Fibroblast of the aortic adventitia (primary cell): ENCODE data around the gene NTSR2. TPM values are rescaled to one million over a fixed set of nuclear protein-coding genes. Genes with fewer than 3 reads are reported as not detected.

Experiments used
- DNase-seq: peaks from one replicate; pipeline ENCODE4 v3.0.0-alpha.2; 2010; ENCODE audit warnings: low read depth
- H3K4me3 ChIP-seq: 2 replicates; pipeline ENCODE4 v1.5.1; 2011; ENCODE audit warnings: low read depth, mild to moderate bottlenecking, control low read depth, low read length, moderate library complexity
- total RNA-seq: library from RNA; depleted of rRNA; stranded (reverse); fragments of >200 nt; gene quantifications from 2 replicates; pipeline ENCODE4 v1.2.3, GENCODE V29; 2012; ENCODE audit warnings: low replicate concordance
- TF ChIP-seq, protein P1 (sequence below): IDR thresholded peaks from 2 replicates; pipeline ENCODE4 v1.5.1; 2011; ENCODE audit warnings: mild to moderate bottlenecking, low read length, control low read depth, inconsistent platforms; ENCODE audit not compliant: insufficient read depth

Gene NTSR2
- total RNA-seq, 1 donor = not detected

GRCh38 chr2:11621410-11621809 is 48.6 kb downstream of the NTSR2 start:
- TF ChIP-seq, protein P1, sequence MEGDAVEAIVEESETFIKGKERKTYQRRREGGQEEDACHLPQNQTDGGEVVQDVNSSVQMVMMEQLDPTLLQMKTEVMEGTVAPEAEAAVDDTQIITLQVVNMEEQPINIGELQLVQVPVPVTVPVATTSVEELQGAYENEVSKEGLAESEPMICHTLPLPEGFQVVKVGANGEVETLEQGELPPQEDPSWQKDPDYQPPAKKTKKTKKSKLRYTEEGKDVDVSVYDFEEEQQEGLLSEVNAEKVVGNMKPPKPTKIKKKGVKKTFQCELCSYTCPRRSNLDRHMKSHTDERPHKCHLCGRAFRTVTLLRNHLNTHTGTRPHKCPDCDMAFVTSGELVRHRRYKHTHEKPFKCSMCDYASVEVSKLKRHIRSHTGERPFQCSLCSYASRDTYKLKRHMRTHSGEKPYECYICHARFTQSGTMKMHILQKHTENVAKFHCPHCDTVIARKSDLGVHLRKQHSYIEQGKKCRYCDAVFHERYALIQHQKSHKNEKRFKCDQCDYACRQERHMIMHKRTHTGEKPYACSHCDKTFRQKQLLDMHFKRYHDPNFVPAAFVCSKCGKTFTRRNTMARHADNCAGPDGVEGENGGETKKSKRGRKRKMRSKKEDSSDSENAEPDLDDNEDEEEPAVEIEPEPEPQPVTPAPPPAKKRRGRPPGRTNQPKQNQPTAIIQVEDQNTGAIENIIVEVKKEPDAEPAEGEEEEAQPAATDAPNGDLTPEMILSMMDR = no peak
- no peak for DNase-seq
- H3K4me3 ChIP-seq = no peak overlapping the region

DNA sequence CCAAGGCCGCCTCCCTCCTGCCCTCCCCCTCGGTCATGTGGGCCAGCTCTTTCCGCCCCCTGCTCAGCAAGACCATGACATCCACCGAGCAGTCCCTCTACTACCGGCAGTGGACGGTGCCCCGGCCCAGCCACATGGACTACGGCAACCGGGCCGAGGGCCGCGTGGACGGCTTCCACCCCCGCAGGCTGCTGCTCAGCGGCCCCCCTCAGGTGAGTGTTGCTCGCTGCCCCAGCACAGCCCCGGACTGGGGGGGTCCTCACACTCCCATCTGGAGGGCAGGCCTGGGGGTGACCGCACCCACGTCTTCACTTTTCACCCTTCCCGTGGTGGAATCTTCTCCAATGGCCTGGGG is 51.3 kb downstream of the NTSR2 start:
- TF ChIP-seq, protein P1 = no peak
- H3K4me3 ChIP-seq = no peak overlapping the region
- DNase-seq = no peak

- no peak for DNase-seq
- no peak overlapping the region for H3K4me3 ChIP-seq
- TF ChIP-seq, protein P1 = no peak
These were observed 51.8 kb downstream of the NTSR2 start for GRCh38 chr2:11617984-11618707.

GRCh38 chr2:11617527-11617926 is 52.5 kb downstream of the NTSR2 start:
- no peak for DNase-seq
- TF ChIP-seq, protein P1 = no peak
- no peak overlapping the region for H3K4me3 ChIP-seq

GRCh38 chr2:11616851-11617415 is 53.1 kb downstream of the NTSR2 start:
- DNase-seq = no peak
- TF ChIP-seq, protein P1 = no peak
- no peak overlapping the region for H3K4me3 ChIP-seq

DNA sequence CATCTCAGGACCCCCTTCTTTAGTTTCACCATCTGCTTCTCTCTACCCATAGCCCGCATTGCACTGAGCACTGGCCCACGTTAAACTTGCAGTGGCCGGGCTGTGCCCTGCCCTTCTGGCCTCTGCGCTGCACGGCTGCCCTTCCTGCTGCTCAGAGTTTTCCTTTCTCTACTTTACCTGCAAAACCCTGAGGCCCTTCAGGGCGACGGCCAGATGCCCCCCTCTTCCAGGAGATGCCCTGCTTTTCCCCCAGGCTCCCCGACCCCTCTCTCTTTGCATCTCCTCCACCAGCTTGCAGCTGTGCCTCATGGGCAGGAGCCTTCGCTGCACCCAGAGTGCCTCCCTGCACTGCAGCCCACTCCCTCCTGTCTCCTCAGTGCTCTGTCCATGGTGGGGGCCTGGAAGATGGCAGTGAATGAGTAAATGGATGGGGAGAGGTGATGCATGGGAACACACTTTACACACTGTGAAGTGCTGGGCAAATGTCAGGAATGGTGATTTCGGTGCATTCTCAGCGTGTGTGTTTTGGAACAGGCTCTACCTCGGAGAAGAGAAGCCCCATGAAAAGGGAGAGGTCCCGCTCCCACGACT is 53.8 kb downstream of the NTSR2 start:
- TF ChIP-seq, protein P1 = no peak
- DNase-seq = no peak
- H3K4me3 ChIP-seq = no peak overlapping the region
